HG02970 (cell line): ENCODE measurements around the gene ATRNL1.

Source experiments
- ATAC-seq: cut with Tn5 transposase; IDR thresholded peaks from one replicate; pipeline ENCODE4 v1.9.1; 2021; ENCODE audit warnings: mild to moderate bottlenecking, moderate library complexity, moderate number of reproducible peaks; ENCODE audit not compliant: unreplicated experiment, low FRiP score

ATRNL1 gene

DNA sequence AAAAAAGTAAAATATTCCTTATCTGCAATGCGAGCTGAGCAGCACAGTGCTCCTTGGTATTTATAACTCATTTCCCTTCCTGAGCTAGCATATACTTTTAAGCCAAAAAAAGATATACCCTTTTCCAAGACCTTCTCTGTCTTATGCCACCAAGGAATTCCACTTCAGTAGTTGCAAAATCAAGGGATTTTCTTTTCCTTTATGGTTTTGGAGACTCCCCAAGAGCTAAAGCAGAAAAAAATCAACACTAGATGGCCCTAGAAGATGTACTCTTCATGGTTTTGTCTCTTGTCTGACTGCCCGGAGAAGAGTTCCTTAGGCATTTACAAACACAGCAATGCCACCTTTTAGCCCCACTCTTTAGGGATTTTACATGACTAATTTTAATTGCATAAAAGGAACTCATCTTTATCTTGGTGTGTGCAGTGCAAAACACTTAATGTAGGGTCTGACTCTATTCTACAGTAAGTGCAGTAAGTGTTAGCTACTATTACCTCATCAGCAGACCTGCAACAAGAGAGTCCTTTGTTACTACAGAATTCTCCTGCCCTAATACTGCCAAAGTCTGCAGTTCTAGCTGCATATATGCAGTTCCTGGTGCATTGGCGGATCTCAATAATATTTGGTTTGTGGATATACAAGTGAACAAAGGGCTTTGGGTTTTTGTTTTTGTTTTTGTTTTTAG, 736.5 kb downstream of the ATRNL1 start:
- ATAC-seq, result no peak

DNA sequence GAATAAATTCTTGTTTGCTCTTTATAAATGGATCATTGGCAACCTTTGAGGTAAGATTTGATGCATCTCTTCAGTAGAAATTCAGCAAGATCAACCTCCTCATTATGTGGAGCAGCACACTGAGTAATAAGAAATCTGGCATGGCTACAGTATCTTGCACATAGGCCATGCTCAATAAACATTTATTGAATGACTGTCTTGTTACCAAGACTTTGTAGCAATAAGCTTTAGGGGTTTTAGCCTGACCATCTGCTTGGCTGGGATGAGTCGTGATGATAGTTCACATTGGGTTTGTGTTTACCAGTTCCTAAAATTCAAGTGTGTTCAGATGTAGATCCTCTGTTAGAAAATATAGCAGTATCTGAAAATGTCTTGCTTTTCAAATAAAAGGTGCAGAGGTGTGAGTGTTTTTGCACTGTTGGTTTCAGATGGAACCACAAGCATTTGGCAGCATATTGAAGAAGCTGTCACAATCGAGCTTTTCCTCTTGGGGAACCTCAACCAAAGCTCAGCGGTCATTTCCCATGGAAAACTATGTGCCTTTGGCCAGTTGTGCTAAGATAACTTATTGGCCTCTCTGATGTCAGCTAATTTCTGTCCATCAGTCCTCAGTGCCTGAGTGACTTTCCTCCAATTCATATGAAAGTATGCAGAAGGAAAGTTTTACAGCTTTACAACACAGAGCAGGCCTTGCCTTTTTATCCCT, 737.3 kb downstream of the ATRNL1 start:
- no peak for ATAC-seq

- no peak for ATAC-seq
These were observed 737.9 kb downstream of the ATRNL1 start for GRCh38 chr10:115831016-115831415.

GRCh38 chr10:115833119-115833518, 740.0 kb downstream of the ATRNL1 start:
- ATAC-seq, result no peak

DNA sequence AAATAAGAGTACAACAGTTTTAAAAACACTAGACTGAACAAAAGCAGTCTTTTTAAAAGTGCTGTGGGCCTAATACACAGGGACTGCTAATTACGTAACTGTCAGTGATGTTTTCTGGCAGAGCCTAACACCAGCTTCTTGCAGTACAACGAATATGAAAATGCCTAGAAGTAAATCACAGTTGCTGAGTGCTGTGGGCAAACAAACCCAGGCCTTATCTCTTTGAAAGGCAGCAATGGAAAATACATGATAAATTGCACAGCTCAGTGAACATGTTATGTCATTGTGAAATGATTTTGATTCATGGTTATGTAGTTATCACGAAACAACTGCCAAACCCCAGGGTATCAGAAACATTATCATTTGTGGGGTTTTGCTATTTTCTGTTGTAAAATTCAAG, 751.4 kb downstream of the ATRNL1 start:
- no peak for ATAC-seq

GRCh38 chr10:115845921-115846320, 752.8 kb downstream of the ATRNL1 start:
- ATAC-seq, result no peak

GRCh38 chr10:115846528-115846927, 753.4 kb downstream of the ATRNL1 start:
- no peak for ATAC-seq

GRCh38 chr10:115849197-115849596, 756.0 kb downstream of the ATRNL1 start:
- ATAC-seq, result no peak

DNA sequence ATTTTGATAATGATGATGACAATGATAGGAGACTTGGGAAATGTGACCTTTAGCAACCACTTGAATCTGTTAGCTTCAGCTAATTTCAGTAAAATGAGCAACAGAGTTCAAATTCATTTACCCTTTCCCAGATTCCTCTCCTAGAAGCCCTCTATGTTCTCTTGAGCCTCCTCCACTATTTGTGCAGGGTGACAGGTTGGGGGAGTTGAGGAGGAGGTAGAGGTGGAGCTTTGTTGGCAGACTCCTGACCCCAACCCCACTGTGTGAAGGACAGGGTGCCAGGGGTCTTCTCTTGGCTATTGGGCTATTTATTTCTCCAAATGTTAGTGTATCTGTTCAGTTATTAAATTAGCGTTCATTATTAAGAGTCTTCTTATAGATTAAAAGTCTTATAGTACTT, 757.5 kb downstream of the ATRNL1 start:
- no peak for ATAC-seq

GRCh38 chr10:115851695-115852094, 758.5 kb downstream of the ATRNL1 start:
- ATAC-seq, result no peak

- ATAC-seq, result no peak
These were observed 761.7 kb downstream of the ATRNL1 start for GRCh38 chr10:115854740-115855435.

GRCh38 chr10:115856580-115856979, 763.4 kb downstream of the ATRNL1 start:
- no peak for ATAC-seq

DNA sequence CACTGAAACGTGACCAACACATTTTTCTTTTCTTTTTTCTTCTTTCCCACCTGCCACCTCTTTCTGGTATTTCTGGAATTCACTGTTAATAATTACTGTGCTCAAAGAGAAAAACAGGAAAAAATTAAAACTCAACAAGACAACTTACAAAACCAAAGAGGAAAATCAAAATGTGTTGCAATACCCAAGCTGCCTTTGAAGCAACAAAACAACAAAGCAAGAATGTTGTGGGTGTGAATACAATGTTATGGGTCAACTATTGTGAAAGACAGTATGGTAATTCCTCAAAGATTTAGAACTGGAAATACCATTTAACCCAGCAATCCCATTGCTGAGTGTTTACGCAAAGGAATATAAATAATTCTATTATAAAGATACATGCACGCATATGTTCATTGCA, 764.7 kb downstream of the ATRNL1 start:
- no peak for ATAC-seq

- ATAC-seq, result no peak
These were observed 767.3 kb downstream of the ATRNL1 start for GRCh38 chr10:115860182-115861107.

DNA sequence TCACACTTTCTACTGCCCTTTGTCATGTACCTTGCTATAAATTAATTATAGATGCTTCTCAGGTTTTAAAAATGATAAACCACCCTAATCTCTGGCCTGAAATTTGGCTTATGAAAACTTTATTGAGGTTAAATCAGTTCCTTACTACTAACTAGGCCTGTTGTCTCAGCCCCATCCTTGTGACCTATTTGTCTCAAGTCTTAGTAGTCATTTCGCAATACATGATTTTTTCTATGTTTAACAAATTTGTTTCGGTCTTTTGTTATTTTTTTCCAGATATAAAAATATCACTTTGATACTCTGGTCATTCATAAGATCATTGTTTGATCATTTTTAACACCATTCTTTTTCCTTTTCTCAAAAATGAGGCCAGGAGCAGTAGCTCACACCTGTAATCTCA, 768.3 kb downstream of the ATRNL1 start:
- ATAC-seq, result no peak

GRCh38 chr10:115861864-115862263, 768.7 kb downstream of the ATRNL1 start:
- no peak for ATAC-seq

- no peak for ATAC-seq
These were observed 773.0 kb downstream of the ATRNL1 start for GRCh38 chr10:115866174-115866573.

DNA sequence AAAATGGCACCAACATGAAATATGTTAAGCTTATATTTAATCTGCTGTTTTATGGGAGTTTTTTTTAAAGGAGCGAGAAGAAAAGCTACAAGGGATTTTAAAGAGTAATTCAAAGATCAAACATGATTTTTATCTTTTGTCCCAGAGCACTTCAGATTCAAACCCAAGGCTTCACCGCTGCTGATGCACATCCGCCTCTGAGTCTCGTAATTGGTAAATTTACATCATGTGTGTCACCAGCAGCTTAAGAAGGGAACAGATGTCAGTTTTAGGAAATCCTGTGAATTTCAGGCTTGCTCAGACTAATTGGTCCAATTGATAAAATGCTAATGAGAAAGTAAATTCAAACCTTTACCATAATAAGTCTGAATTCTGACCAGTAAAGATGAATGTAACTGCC, 773.5 kb downstream of the ATRNL1 start:
- no peak for ATAC-seq

DNA sequence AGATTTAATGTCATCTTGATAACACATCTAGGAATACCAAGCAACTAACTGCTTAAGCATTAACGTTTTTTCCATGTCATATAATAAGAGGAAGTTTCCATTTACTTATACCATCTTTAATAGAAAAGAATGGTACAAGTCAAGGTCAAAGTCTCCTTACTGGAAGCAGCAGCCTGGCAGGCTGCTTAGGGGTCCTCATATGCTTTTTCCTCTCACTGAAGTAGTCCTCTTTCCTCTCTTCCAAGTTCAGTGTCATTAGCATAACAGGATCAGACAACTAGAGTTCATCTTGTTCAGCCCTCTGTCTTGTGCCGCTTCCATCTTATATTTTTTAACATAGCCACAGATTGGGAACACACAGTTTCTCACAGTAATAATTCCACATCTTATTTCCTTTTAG, 774.1 kb downstream of the ATRNL1 start:
- ATAC-seq, result no peak

- no peak for ATAC-seq
These were observed 778.7 kb downstream of the ATRNL1 start for GRCh38 chr10:115871855-115872254.

GRCh38 chr10:115875172-115875571, 782.0 kb downstream of the ATRNL1 start:
- ATAC-seq, result no peak
